Inflammatory macrophage (primary cell): ENCODE measurements around the gene MOXD1.
"Not testable (repeated sequence)": the region's sequence is repeated elsewhere in the genome, so short reads cannot be mapped to it uniquely, and the experiment has no call there.

Experiments
- DNase-seq, 2 donors: peaks; one replicate each; pipeline ENCODE4 v3.0.0-alpha.2; 2020 to 2022

MOXD1 gene

GRCh38 chr6:132351986-132352385 is 49.3 kb downstream of the MOXD1 start:
- not testable (repeated sequence) for DNase-seq

GRCh38 chr6:132348231-132348630 is 53.0 kb downstream of the MOXD1 start:
- no peak for DNase-seq

GRCh38 chr6:132344811-132345210 is 56.5 kb downstream of the MOXD1 start:
- DNase-seq, result no peak

GRCh38 chr6:132341646-132342045 is 59.6 kb downstream of the MOXD1 start:
- no peak for DNase-seq

- no peak for DNase-seq
Observed at GRCh38 chr6:132334521-132334885, 66.8 kb downstream of the MOXD1 start.

- no peak for DNase-seq
Observed at GRCh38 chr6:132333639-132334520, 67.4 kb downstream of the MOXD1 start.

GRCh38 chr6:132330759-132331158 is 70.5 kb downstream of the MOXD1 start:
- DNase-seq, result no peak

- no peak for DNase-seq
Observed at GRCh38 chr6:132322398-132322797, 78.9 kb downstream of the MOXD1 start.

- no peak for DNase-seq
Observed at GRCh38 chr6:132320007-132320406, 81.3 kb downstream of the MOXD1 start.

GRCh38 chr6:132316970-132317369 is 84.3 kb downstream of the MOXD1 start:
- DNase-seq, result no peak

GRCh38 chr6:132314432-132314831 is 86.8 kb downstream of the MOXD1 start:
- no peak for DNase-seq

GRCh38 chr6:132310921-132311320 is 90.4 kb downstream of the MOXD1 start:
- DNase-seq, result no peak

GRCh38 chr6:132310151-132310550 is 91.1 kb downstream of the MOXD1 start:
- not testable (repeated sequence) for DNase-seq

- DNase-seq, result no peak
Observed at GRCh38 chr6:132304891-132305305, 96.4 kb downstream of the MOXD1 start.

GRCh38 chr6:132300323-132300949 is 100.8 kb downstream of the MOXD1 start:
- DNase-seq, result peak; percentile 30 to 31

GRCh38 chr6:132298344-132298949 is 102.8 kb downstream of the MOXD1 start:
- peak; percentile 25 to 54 for DNase-seq

GRCh38 chr6:132289756-132290155 is 111.5 kb downstream of the MOXD1 start:
- DNase-seq, result no peak

GRCh38 chr6:132287101-132287500 is 114.2 kb downstream of the MOXD1 start:
- no peak for DNase-seq

GRCh38 chr6:132286298-132287019 is 114.8 kb downstream of the MOXD1 start:
- DNase-seq, result no peak

GRCh38 chr6:132285004-132285780 is 116.1 kb downstream of the MOXD1 start:
- no peak for DNase-seq

- no peak for DNase-seq
Observed at GRCh38 chr6:132282696-132283095, 118.6 kb downstream of the MOXD1 start.

GRCh38 chr6:132280436-132280835 is 120.8 kb downstream of the MOXD1 start:
- no peak for DNase-seq
